Stimulated activated naive CD8-positive, alpha-beta T cell treated with anti-CD3 and anti-CD28 coated beads, Interleukin-15, Interleukin-2, amounts not matched to agents 100 ng/mL and 50 ng/mL, for 24 hours (primary cell): ENCODE measurements around the gene ULBP3.

Experiments
- H3K27ac Mint-ChIP-seq: one replicate; pipeline ENCODE4 v1.8.0; 2021; ENCODE audit warnings: mild to moderate bottlenecking, mixed read lengths
- H3K27me3 Mint-ChIP-seq: one replicate; pipeline ENCODE4 v1.8.0; 2021; ENCODE audit warnings: mixed read lengths
- H3K36me3 Mint-ChIP-seq: one replicate; pipeline ENCODE4 v1.8.0; 2021; ENCODE audit warnings: low read depth, mixed read lengths
- H3K4me1 Mint-ChIP-seq: one replicate; pipeline ENCODE4 v1.8.0; 2021; ENCODE audit warnings: low read depth, mixed read lengths
- H3K4me3 Mint-ChIP-seq: one replicate; pipeline ENCODE4 v1.8.0; 2021; ENCODE audit warnings: mild to moderate bottlenecking, mixed read lengths
- H3K9me3 Mint-ChIP-seq: one replicate; pipeline ENCODE4 v1.8.0; 2021; ENCODE audit warnings: mixed read lengths

ULBP3 gene

GRCh38 chr6:150068720-150069648 lies at the start of gene ULBP3:
TSS of gene ULBP3 (minus strand) at chr6:150069121. CDS start at chr6:150069066, 55 bp downstream.
- Mint-ChIP-seq H3K4me1 (peaks cover 24% of the 10 kb centered on the region), H3K4me3 (peak within 1 kb of the TSS; percentile 83), H3K36me3 (no peaks in the 10 kb centered on the region), H3K27me3 (peaks cover 14% of the 10 kb centered on the region), H3K27ac (no peak within 1 kb of the TSS), H3K9me3 (no peaks in the 10 kb centered on the region)

DNA sequence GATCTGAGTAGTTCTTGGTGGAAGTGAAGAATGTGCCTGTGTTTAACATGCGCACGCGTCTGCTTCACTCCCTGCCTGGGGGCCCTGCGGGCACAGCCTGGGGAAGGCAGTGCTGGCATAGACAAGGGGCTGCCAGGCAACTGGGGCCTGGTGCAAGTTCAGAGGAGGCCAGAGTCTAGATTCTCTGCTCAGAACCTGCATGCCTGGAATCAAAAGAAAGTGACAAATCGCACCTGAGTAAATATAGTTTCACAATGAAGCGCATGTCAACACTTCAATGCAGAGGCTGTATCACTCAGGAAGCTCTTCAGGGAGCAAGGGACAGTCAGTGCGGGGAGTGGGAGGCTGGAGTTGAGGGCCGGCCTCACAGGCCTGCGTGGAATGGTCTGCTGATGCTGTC lies 49.7 kb upstream of the ULBP3 start:
- Mint-ChIP-seq H3K9me3 (no peaks in the 10 kb centered on the region), H3K4me1 (peaks cover 11% of the 10 kb centered on the region), H3K4me3 (no peak overlapping the region), H3K36me3 (no peaks in the 10 kb centered on the region), H3K27me3 (peaks cover 8% of the 10 kb centered on the region), H3K27ac (no peak overlapping the region)

- Mint-ChIP-seq H3K36me3 (no peaks in the 10 kb centered on the region), H3K27me3 (peaks cover 8% of the 10 kb centered on the region), H3K4me1 (peaks cover 11% of the 10 kb centered on the region), H3K4me3 (no peak overlapping the region), H3K9me3 (no peaks in the 10 kb centered on the region), H3K27ac (no peak overlapping the region)
Measured at GRCh38 chr6:150118203-150118602, 49.3 kb upstream of the ULBP3 start.

- peaks cover 8% of the 10 kb centered on the region for H3K27me3 Mint-ChIP-seq
- no peaks in the 10 kb centered on the region for H3K36me3 Mint-ChIP-seq
- H3K9me3 Mint-ChIP-seq: no peaks in the 10 kb centered on the region
- no peak overlapping the region for H3K27ac Mint-ChIP-seq
- H3K4me3 Mint-ChIP-seq: no peak overlapping the region
- H3K4me1 Mint-ChIP-seq: peaks cover 11% of the 10 kb centered on the region
Measured at GRCh38 chr6:150116200-150116800, 47.4 kb upstream of the ULBP3 start.

DNA sequence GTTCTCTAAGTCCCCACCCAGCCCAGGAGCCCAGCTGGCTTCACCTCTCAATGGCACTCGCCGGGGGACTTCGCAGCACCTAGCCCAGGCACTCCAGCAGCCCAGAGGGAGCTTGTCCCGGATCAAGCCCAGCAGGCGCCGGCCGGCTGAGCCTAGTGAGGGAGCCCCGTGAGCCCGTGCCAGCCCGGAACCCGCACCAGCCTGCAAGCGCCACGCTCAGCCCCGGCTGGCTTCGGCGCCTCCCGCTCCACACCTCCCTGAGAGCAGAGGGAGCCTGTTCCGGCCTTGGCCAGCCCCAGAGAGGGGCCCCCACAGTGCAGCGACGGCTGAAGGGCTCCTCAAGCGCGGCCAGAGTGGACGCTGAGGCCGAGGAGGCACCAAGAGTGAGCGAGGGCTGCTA lies 46.8 kb upstream of the ULBP3 start:
- no peaks in the 10 kb centered on the region for H3K36me3 Mint-ChIP-seq

GRCh38 chr6:150112233-150112632 lies 43.3 kb upstream of the ULBP3 start:
- H3K4me3 Mint-ChIP-seq: no peak overlapping the region
- H3K27me3 Mint-ChIP-seq: peaks cover 7% of the 10 kb centered on the region
- no peaks in the 10 kb centered on the region for H3K36me3 Mint-ChIP-seq
- no peaks in the 10 kb centered on the region for H3K9me3 Mint-ChIP-seq
- H3K27ac Mint-ChIP-seq: no peak overlapping the region
- no peaks in the 10 kb centered on the region for H3K4me1 Mint-ChIP-seq

More for the DNA sequence above, 46.8 kb upstream of the ULBP3 start:
- H3K27me3 Mint-ChIP-seq: peaks cover 13% of the 10 kb centered on the region
- H3K27ac Mint-ChIP-seq: no peak overlapping the region
- H3K4me1 Mint-ChIP-seq: peaks cover 11% of the 10 kb centered on the region
- H3K9me3 Mint-ChIP-seq: no peaks in the 10 kb centered on the region
- H3K4me3 Mint-ChIP-seq: no peak overlapping the region

DNA sequence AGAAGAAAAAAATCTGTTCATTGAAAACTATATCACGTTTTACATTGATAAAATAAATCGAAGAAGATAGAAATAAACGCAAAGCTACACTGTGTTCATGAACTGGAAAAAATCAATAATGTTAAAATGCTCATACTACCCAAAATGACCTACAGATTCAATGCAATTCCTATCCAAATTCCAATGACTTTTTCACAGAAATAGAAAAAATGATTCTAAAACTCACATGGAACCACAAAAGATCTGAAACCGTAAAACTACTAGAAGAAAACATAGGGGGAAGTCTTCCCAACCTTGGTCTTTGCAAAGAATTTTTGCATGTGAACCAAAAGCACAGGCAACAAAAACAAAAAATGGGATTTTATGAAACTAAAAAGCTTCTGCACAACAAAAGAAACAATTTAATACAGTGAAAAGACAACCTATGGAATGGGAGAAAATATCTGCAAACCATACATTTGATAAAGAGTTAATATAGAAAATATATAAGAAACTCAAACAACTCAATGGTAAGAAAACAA lies 33.9 kb upstream of the ULBP3 start:
- Mint-ChIP-seq H3K36me3 (no peaks in the 10 kb centered on the region), H3K9me3 (no peaks in the 10 kb centered on the region)

GRCh38 chr6:150100745-150101144 lies 31.8 kb upstream of the ULBP3 start:
- H3K4me1 Mint-ChIP-seq: no peaks in the 10 kb centered on the region
- no peak overlapping the region for H3K4me3 Mint-ChIP-seq
- no peaks in the 10 kb centered on the region for H3K9me3 Mint-ChIP-seq
- H3K27me3 Mint-ChIP-seq: peaks cover 3% of the 10 kb centered on the region
- no peak overlapping the region for H3K27ac Mint-ChIP-seq
- H3K36me3 Mint-ChIP-seq: no peaks in the 10 kb centered on the region

More for the DNA sequence above, 33.9 kb upstream of the ULBP3 start:
- H3K4me1 Mint-ChIP-seq: no peaks in the 10 kb centered on the region
- H3K27me3 Mint-ChIP-seq: no peaks in the 10 kb centered on the region
- no peak overlapping the region for H3K27ac Mint-ChIP-seq
- H3K4me3 Mint-ChIP-seq: no peak overlapping the region

- Mint-ChIP-seq H3K27ac (no peak overlapping the region), H3K9me3 (no peaks in the 10 kb centered on the region), H3K27me3 (peaks cover 8% of the 10 kb centered on the region), H3K4me1 (no peaks in the 10 kb centered on the region), H3K36me3 (no peaks in the 10 kb centered on the region), H3K4me3 (no peak overlapping the region)
Measured at GRCh38 chr6:150099953-150100352, 31.0 kb upstream of the ULBP3 start.

GRCh38 chr6:150099546-150099945 lies 30.6 kb upstream of the ULBP3 start:
- Mint-ChIP-seq H3K36me3 (no peaks in the 10 kb centered on the region), H3K27ac (no peak overlapping the region), H3K27me3 (peaks cover 11% of the 10 kb centered on the region), H3K4me1 (no peaks in the 10 kb centered on the region), H3K9me3 (no peaks in the 10 kb centered on the region), H3K4me3 (no peak overlapping the region)

- Mint-ChIP-seq H3K4me3 (no peak overlapping the region), H3K27me3 (peaks cover 11% of the 10 kb centered on the region), H3K4me1 (no peaks in the 10 kb centered on the region), H3K36me3 (no peaks in the 10 kb centered on the region), H3K27ac (no peak overlapping the region), H3K9me3 (no peaks in the 10 kb centered on the region)
Measured at GRCh38 chr6:150098155-150098554, 29.2 kb upstream of the ULBP3 start.

GRCh38 chr6:150093397-150093796 lies 24.5 kb upstream of the ULBP3 start:
- Mint-ChIP-seq H3K36me3 (no peaks in the 10 kb centered on the region), H3K27me3 (peaks cover 11% of the 10 kb centered on the region), H3K4me3 (no peak overlapping the region), H3K9me3 (no peaks in the 10 kb centered on the region), H3K27ac (no peak overlapping the region), H3K4me1 (no peaks in the 10 kb centered on the region)

DNA sequence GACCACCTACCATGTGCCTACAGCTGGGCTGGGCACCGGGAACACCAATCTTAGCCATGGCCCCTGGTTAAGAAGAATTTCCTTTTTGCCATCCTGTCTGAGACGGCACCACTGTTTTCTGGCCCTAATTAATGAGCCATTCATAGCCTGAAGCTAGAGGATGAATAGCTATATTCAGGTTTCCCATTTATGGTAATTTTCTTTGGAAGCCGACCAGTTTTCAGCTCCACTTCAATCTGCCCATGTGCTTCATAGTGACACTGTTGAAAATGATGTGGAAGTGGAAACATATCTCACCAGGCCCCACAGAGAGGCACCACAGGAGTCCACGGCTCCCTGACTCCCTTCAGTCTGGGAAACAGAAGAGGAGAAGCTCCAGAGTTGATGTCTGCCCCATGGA lies 22.6 kb upstream of the ULBP3 start:
- no peaks in the 10 kb centered on the region for H3K4me1 Mint-ChIP-seq
- no peaks in the 10 kb centered on the region for H3K36me3 Mint-ChIP-seq
- peaks cover 11% of the 10 kb centered on the region for H3K27me3 Mint-ChIP-seq
- H3K4me3 Mint-ChIP-seq: no peak overlapping the region
- H3K9me3 Mint-ChIP-seq: no peaks in the 10 kb centered on the region
- H3K27ac Mint-ChIP-seq: no peak overlapping the region

DNA sequence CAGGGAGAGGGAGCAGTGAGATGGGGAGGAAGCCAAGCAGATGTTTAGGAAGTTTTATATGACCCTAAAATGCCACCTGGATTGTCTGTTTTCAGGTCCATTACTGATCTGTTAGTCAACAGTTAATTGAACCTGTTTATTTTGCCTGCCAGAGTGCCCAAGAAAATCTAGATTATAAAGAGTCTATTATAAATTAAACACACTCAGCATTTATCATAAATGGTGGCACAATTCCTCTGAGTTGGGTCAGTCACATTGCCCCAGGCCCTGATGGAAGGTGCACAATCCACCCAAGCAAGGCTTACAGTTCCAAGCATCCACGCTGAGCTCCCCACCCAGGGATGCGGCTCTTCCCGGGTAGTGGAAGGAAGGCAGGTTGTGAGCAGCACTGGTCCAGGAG lies 21.4 kb upstream of the ULBP3 start:
- Mint-ChIP-seq H3K4me3 (no peak overlapping the region), H3K9me3 (no peaks in the 10 kb centered on the region), H3K27ac (no peak overlapping the region), H3K36me3 (no peaks in the 10 kb centered on the region), H3K27me3 (peaks cover 7% of the 10 kb centered on the region), H3K4me1 (no peaks in the 10 kb centered on the region)

DNA sequence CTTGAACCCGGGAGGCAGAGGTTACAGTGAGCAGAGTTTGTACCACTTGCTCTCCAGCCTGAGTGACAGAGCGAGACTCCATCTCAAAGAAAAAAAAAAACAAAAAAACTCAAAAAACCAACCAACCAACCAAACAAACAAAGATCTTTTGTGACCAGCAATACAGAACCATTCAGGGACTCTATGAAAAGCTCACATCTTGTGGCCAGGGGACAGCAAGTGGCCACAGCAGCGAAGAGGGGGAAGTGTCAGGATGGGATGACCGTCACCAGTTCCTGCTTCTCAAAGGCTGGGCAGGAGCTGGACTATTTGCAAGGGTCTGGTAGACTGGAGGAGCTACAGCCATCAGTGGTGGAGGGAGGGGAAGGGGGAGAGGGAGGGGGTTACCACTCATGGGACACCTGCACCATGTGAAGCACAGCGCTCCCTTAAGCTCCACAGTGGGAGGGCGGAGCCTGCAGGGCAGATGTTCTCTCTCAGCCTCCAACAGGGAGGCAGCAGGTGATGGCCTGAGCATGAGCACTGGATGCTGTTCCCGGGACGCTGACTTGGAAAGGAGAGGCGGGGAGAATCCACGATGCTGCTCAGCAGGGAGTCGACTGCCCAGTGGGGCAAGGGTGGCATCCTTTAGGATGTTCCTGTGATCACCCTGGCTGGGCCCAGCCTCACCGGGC lies 19.7 kb upstream of the ULBP3 start:
- H3K4me3 Mint-ChIP-seq: no peak overlapping the region
- no peak overlapping the region for H3K27ac Mint-ChIP-seq
- no peaks in the 10 kb centered on the region for H3K9me3 Mint-ChIP-seq
- H3K36me3 Mint-ChIP-seq: no peaks in the 10 kb centered on the region
- no peaks in the 10 kb centered on the region for H3K4me1 Mint-ChIP-seq
- H3K27me3 Mint-ChIP-seq: peaks cover 11% of the 10 kb centered on the region
